GM12891 (cell line): ENCODE data around the gene TBX4.

Experiments used
- POLR2A ChIP-seq: IDR thresholded peaks from 2 replicates; pipeline ENCODE4 v1.6.1; 2011; ENCODE audit warnings: low read depth, low read length, control low read depth
- POLR2AphosphoS5 ChIP-seq: IDR thresholded peaks from 2 replicates; pipeline ENCODE4 v1.6.1; 2011; ENCODE audit warnings: low read depth, low read length, control low read depth

DNA sequence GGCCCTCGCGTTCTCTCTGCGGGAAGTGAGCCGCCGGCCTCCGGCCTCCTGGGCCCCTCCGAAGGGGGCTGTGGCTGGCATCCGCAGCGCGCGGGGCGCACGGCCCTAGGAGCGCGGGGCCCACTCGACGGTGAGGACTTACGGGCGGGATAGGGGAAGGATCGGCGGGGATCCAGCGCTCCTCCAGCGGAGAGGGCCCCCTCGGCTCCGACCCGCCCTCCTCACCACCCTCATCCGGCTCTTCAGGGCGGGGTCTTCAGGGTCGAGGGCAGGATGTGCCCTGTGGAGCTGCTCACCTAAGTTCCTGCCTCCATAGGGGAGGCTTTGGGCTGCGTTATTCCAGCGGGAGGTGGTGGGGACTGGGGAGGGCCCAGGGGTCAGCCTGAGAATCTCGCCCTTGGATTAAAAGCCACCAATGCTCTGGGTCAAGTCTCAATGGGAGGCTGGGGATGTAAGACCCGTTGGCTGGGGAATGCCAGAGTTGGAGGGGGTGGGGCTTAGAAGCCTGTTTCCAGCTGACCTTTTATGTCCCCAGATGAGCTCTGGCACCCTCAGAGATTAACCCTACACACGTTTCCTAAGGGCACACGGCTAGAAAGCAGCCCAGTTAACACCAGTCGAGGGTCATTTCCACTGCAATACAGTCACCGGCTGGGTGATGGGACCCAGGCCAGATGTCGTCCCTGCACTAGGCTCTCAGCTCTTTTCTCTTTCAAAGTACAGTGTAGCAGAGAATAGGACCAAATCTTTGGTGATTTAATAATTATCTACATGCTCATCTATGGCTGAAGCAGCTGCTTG is 39.2 kb upstream of the TBX4 start:
- no peak for TF ChIP-seq POLR2A
- TF ChIP-seq POLR2AphosphoS5: no peak
